ENCODE measurements around the gene CORO7.

- TF ChIP-seq, protein P1, sequence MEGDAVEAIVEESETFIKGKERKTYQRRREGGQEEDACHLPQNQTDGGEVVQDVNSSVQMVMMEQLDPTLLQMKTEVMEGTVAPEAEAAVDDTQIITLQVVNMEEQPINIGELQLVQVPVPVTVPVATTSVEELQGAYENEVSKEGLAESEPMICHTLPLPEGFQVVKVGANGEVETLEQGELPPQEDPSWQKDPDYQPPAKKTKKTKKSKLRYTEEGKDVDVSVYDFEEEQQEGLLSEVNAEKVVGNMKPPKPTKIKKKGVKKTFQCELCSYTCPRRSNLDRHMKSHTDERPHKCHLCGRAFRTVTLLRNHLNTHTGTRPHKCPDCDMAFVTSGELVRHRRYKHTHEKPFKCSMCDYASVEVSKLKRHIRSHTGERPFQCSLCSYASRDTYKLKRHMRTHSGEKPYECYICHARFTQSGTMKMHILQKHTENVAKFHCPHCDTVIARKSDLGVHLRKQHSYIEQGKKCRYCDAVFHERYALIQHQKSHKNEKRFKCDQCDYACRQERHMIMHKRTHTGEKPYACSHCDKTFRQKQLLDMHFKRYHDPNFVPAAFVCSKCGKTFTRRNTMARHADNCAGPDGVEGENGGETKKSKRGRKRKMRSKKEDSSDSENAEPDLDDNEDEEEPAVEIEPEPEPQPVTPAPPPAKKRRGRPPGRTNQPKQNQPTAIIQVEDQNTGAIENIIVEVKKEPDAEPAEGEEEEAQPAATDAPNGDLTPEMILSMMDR (conservative IDR thresholded peaks at IDR 0.05 in 1 of 2, IDR thresholded peaks at IDR 0.05 in 1 of 2; ENCODE audit: extremely low read depth in 1 of 2, insufficient read depth in 1 of 2, low read depth in 1 of 2, low read length in 2 of 2): no peak
- no peak for TF ChIP-seq EZH2 (IDR thresholded peaks at IDR 0.05; ENCODE audit: borderline replicate concordance, low read length)
Observed at GRCh38 chr16:4404967-4405696, 11.3 kb downstream of the CORO7 start.
